ENCODE data around the gene GRM4.

Gene GRM4

DNA sequence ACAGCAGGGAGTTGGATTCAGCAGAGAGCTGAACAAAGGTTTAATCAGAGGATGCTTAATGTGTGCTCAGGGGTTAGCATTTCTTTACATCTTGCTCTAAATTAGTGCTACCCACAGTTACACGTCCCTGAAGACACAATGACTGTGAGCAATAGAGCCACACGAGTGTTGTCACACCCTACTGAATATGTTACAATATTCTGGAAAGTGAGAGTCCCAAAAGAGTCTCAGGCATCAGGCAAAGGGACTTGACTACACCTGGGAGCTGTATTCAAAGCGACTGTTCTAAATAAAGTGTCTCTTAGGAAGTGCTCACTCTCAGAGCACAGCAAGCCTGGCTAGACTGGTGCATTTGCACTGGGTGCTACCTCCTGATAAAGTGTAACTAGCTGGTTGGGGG, 108.7 kb downstream of the GRM4 start:
- no peak for DNase-seq

DNA sequence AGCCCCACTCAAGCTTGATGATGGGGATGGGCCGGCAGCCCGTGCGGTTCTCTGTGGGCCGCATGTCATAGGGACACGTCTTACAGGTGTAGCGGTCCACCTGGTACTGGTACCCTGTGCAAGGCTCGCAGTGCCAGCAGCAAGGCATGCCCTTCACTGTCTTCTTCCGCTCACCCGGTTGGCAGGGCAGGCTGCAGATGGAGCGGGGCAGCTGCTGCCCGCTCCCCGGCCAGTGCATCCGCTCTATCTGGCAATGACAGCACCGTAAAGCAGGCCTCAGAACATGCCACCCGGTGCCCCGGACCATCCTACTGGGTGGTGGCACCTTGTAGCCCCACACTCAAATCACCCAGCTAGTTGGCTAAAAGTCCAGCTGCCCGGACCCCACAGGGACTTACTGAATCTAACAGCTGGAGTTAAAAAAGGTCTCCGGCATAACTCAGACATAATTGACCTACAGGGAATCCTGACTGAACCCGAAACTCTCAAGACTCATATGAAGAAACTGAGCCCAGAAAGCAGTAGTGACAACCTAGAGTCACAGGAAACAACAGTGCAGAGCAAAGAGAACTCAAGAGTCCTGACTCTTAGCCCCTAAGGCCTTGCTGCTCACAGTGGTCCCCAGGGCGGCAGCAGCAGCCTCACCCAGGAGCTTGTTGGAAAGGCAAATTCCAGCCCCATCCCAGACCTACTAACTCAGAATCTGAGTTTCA, 109.4 kb downstream of the GRM4 start:
- no peak for DNase-seq

DNA sequence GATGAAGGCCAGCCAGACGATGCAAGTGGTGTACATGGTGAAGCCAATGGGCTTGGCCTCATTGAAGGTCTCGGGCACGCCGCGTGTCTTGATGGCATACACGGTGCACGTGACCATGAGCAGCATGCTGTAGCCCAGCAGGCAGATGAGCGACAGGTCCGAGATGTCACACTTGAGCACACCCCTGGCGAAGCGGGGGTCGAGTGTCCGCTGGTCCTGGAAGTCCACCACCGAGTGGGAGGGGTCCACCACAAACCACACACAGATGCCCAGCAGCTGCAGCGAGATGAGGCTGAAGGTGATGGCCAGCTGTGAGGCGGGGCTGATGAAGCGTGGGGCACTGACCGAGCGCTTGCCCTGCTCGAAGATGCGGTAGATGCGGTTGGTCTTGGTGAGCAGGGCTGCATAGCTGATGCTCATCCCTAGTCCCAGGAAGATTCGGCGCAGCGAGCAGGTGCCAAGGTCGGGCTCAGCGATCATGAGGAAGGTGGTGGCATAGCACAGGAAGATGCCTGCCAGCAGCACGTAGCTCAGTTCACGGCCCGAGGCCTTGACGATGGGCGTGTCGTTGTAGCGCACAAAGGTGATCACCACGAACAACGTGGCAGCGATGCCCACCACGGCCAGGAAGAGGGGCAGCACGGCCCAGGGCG, 110.1 kb downstream of the GRM4 start:
- DNase-seq = no peak

DNA sequence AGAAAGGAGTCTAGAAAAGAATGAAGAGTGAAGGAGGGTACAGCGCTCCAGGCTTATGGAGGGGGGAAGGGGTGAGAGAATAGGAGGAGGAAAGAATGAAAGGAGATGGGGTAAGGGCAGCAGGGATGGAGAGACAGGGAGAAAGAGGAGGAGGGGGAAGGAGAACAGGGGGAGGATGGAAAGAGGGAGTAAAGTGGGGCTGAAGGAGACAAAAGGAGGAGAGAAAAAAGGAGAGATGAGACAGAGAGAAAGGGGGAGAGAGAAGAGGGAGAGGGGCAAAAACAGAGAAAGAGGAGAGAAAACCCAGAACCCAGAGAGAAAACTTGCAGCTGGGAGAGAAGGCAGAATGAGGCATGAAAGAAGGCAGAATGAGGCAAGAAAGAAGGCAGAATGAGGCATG, 110.7 kb downstream of the GRM4 start:
- no peak for DNase-seq

DNA sequence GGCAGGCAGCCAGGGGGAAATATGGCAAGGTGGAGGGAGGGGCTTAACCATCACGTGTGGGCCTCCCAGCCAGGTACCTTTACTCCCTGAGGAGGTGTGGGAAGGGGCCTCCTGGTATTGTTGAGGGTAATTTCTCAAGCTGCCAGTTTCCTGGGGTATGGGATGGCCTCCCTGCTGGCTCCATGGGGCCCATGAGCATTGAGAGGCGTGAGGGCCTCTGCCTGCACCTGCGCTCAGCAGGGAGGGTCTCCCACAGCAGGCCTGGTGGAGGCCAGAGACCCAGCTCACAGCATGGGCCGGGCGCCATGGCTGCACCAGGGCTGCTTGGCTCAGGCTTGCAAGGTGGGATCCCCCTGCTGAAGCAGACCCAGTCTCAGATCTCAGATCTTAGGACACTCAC, 113.0 kb downstream of the GRM4 start:
- DNase-seq = no peak

DNA sequence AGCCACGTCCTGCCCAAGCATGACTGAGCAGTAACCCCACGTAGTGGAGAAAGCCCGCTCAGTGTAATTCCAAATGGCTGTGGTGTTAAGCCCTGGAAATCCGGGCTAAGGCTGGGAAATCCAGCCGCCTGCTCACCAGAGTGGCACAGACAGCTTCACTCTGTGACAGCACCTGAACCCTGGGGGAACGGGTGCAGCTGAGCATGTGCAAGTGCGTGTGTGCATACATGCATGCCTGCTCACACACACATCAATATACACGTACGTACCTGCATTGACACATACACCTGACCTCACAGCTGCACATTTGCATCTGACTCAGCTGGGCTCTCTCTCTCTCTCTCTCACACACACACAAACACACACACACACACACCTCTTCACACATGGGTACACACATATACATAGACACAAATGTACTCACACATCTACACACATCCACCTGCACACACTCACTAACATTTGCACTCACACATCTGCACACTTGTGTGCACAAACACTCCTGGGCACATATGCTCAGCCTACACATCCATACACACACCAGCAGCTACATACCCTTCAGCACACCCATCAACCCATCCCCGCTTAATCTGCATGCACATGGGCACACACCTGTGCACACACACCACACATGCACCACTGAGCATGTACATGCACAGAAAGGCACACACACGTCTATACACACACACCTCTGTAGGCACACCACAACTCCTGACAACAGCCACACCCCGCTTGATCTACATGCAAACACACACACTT, 114.1 kb downstream of the GRM4 start:
- no peak for DNase-seq

DNA sequence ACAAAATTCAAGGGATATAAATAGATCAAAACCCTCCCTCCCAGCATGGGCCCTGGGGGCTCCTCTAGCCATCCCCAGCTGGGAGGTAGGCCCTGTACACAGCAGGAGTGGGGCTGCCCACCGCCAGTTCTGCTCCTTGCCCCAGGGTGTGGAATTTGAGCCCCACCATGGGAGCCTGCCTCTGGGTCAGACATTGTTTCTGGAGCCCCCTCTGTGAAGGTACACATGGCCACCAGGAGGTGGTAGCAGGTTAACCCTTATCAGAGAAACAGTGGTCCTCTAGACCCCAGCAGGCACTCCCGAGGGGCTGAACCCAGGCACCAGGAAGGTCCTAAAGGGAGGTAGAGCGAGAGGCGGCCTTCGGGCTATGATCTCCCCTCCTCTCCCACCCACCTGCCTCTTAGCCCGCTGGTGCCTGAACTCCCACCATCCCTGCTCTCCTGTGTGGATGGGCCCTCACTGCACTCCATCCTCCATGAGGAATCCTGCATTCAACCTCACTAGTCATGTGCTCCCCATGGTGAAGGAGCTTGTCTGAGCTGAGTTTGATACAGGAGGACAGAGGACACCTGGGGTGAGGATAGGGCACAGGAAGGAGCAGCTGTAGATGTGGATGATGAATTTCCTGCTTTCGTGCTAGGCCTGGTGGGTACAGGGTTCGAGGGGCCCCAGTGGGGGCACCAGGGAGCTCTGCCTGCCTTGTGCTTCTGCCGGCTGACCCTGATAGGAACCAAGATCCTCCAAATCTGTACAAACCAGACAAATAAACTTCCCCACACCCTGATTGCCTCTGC, 114.9 kb downstream of the GRM4 start:
- no peak for DNase-seq

DNA sequence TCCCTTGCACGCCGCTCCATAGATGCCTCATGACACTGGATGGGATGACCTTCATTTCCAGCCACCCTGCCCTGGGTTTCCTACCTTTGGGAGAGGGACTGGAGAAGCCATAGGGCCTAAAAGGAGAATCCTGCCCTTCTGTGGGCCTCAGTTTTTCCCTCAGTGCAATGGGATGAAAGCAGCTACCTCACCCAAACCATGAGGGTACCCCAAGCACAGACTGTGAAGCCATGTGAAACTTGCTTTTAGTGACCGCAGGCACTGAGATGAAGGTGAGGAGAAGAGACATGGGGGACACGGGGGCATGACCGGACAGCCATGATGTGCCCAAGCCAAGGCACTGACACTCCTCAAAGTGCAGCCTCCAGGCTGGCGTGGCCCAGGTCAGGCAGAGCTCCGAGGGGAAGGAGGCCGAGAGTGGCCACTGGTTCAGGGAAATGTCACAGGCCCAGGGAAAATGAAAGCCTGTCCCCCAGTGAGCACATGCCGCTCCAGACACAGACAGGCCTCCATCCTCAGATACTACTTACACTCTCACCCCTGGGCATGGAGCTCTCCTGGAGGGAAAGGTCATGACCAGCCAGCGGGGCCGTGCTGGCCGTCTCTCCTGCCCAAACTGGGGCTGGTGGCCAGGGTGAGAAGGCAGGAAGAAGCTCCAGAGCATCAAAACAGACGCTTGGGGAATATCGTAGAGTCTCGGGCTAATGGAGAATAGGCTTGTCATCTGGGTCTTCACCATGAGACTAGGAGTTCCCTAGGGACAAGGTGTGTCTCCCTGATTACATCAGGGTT, 116.2 kb downstream of the GRM4 start:
- no peak for DNase-seq

DNA sequence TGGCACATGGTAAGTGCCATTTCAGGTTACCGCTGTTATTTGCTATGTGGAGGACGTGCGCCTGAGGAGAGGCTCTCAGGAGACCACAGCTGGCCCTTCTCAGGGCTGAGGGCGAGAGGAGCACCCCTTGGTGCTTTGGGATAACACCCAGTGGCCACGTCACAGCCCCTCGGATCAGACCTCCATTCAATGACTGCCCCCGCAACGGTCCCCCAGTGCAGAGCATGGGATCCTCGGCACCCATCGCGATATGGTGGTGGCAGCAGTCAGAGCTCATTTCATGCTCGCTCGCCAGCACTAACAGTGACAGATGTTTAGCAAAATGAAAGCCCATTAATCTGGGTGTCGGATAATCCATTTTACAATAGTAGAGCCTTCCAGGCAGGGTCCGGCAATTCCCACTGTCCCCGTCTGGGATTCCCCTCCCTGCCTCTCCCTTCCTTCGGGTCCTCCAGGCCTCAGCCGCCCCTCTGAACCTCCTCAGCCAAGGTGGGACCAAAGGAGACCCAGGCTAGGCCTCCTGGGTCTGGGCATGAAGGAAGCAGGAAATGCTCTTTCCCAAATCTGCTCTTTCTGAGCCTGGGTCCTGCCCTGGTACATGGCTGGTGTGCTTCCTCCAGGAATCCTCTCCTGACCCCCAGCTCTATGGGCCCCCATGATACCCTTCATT, 117.1 kb downstream of the GRM4 start:
- no peak for DNase-seq

DNA sequence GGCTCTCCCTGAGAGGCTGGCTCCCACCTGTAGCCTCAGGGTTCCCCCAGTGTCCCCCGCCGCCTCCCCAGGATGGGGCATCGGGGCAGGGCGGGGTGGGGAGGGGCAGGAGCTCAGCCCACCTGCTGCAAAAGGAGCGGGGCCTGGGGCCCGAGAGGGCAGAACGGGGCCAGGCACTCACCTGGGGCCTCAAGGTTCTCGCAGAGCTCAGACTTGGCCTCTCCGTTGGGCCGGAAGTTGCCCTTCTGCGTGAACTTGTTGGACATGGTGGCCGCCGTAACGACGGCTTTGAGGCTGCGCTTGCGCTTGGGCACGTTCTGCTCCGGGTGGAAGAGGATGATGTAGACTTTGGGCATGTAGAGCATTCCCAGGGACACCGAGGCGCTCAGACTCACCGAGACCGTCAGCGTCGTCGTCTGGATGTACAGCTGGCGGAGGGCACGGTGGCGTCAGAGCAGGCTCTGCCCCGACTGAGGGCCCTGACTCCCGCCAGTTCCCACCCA, 117.9 kb downstream of the GRM4 start:
- DNase-seq = no peak

DNA sequence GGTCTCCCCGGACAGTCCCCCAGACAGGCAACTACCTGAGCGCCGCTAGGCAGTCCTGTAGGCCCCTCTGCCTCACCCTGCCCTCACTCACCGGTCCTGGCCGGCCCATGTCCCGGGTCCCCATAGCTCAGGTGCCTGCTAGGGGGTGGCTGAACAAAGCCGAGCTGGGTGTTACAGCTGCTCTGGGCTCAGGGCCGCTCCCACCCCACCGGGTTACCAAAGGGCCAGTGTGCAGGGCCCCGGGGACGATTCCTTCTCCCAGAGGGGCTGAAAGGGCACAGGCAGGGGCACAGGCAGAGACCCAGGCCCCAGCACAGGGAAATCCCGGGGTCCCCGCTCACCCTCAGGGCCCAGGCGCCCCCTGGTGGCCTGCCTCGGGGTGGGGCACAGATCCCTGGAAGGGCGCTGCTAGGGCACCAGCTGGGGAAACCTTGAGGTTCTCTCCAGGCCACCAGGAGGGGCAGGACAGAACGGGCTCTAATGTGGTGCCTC, 118.4 kb downstream of the GRM4 start:
- DNase-seq = no peak

DNA sequence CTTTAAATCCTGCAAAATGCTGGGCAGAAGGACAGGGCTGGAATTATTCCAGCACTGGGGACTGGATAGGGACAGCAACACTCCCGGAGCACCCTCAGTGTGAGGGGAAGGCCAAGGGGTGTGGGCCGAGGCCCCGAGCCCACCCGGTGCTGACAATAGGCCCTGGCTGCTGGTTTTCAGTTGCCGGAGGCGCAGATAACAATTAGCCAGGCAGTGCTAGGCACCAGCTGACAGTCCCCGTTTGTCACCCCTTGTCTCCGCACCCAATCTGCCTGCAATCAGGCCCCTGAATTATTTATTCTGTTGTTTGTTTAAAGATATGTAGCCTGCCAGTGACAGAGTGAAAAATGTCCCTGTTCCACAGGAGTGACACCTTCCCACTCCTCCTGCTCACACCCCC, 120.0 kb downstream of the GRM4 start:
- no peak for DNase-seq

DNA sequence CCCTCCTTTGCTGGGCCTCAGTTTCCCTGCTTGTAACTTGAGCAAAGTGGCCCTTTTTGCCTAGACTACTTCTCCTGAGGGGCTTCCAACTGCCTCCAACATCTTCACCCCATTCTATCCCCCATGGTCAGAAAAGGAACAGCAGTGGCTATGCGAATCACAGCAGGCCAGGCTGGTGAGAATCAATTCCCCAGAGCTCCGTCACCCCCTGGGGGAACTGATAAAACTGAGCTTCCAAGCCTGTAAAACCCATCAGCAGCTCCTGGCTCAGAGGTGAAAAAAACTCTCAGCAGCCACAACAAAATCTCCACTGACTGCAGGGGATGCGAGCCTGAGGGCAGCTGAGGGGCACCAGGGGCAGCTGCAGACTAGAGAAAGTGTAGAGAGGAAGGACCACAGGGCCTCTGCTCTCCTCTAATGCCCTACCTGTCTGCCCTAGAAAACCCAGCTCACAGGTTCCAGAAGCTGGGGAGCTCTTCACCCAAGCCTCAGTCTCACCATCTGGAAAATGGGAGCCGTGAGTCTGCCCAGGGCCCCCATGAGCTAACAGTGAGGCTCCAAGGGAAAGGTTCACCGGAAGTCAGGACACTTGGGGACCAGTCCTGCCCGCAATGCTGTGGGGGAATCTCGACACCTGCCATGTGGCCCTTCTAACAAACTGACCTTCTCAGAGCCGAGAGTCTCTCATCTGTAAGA, 120.6 kb downstream of the GRM4 start:
- DNase-seq = no peak

DNA sequence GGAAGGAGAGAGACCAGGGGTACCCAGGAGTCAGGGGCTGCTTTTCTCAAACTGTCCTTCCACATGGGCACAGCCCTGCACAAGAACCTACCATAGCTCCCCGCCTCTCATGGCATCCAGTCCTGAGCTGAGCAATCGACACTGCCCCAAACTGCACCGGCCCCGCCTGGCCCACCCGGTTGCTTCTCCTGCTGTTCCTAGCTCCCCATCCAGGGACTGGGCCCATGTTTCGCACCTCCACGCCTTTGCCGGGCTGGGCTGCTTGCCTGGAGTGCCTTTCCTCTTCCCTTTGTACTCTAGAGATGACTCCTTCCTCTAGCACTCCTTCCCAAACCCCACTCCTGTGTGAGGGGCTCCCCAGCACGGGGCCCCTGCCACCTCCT, 123.0 kb downstream of the GRM4 start:
- no peak for DNase-seq

DNA sequence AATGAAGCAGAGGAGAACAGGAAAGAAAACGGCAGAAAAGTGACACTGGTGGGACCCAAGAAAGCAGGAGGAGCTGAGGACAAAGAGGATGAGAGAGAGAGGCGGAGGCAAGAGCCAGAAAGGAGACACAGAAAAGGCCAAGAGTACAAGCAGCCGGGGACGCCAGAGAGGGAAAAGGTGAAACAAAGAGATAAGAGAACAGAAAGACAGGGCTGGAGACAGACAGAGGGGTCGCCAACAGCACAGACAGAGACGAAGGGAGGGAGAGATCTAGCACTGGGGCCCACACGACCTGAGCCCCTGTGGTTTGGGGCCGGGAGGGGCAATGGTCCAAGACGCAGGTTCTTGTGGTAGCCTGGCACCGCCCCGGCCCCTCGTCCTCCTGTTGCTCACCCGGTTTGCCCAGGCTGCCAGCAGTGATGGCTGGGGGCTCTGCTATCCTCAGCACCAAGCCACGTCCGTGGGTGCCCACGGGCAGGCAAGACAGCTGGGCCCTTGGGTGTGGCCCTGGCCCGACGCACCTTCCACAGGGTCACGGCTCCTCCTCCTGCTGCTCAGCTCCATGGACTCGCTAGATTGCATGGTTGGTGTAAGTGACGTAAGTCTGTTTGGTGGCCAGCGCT, 123.5 kb downstream of the GRM4 start:
- DNase-seq = no peak

DNA sequence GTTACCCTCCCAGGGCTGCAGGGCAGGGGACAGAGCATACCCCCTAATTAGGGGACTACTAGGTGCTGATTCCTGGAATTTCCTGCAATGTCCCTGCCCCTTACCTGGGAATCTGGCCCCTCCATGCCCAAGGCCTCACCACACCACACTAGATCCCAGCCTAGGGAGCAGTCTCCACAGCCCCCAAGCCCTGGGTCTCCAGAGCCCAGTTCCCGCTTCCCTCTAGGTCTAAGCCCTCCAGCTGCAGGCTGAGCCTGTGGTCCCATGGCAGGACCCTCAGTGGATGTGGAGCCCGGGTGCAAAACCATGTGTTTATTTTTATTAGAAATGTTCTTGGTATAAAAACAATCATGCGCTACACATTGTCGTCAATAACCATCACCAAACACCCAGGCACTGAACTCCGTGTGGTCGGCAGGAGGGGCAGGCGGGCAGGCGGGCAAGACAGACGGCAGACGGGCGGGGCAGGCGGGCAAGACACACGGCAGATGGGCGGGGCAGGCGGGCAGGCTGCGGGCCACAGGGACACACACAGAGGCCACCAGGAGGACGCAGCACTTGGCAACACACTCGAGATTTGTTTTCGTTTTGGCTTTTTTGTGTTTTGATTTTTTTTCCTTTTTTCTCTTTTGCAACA, 124.2 kb downstream of the GRM4 start:
- no peak for DNase-seq

DNA sequence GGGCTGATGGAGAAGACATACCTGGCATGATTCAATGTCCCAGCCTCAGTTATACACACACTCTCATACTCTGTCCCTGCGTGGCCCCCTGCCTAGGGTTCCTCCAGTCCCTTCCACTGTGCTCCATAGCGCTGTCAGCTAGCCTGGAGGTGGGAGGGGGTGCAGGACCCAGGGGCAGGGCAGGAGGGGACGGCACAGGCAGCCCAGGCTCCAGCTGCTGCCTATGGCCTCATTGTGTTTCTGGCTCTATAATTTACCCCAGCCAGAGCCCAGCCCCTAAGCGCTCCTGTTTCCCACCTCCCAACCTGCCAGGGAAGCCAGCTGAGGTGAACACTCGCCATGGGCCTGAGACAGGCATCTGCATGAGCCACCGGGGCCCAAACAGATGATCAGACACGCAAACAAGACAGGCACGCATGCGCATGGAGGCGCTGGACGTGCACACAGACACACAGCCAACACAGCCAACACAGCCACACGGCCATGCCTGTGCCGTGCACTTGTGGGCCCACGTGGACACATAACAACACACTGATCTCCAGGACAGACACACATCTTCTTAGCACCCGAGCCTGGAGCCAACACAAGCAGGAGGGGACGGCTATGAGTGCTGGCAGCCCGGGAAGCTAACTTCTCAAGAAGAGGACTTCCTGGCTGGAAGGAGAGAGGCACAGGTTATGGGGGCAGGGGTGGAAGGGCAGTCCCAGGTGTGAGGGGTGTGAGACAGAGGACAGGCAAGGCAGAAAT, 124.9 kb downstream of the GRM4 start:
- DNase-seq = no peak

DNA sequence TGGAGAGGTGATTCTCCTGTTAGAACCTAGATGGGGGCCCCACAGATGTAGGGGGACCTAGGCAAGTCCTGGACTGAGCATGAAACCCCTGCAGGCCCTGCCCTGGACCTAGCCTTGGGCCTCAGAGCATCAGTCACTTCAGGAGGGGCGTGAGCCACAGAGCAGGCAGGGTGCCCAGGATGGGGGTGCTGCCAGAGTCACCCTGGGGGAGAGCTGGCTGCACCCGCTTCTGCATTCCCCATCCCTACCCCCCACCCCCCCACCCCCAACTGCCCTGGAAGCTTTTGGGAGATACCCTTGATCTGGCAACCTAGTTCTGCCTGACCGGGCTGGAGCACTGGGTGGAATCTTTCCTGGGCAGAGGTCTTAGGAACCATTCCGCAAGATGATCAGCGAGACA, 125.6 kb downstream of the GRM4 start:
- DNase-seq = no peak

DNA sequence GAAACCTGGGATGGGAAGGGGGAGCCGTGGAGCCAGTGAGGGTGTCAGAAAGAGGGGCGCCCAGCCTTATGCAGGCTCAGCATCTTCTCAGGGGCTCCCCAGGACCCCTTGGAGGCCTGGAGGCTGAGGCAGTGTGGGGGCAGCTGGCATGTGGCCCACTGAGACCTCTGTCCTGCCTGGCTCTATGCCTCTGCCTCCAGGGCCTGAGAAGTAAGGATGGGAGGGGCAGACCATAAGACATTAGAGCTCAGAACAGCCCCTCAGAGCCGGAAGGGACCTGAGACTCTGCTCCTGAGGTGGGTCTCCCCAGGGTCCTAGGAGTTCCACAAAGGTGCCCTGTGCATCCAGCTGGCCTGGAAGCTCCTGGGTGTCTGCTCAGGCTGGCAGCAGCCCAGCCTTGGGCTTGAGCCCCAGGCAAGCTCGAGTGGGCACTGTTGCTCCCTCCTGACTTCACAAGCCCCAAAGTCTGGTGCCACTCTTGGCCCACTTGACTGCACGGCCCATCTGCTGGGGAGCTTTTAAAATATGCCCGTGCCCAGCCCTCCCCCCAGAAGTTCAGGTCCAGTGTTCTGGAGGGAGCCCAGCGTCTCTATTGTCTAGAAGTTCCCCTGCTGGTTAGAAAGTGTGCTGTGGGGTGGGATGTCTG, 126.8 kb downstream of the GRM4 start:
- DNase-seq = no peak
